Occipital lobe (tissue), 2 donors: ENCODE results near the gene SPATA25. TPM values are rescaled to one million over a fixed set of nuclear protein-coding genes. Genes with fewer than 3 reads are reported as not detected.
"Not testable (repeated sequence)": the region's sequence is repeated elsewhere in the genome, so short reads cannot be mapped to it uniquely, and the experiment has no call there.

Source experiments
- DNase-seq: peaks from one replicate; lab custom pipeline; 2025; lab: John Stamatoyannopoulos, UW
- total RNA-seq: library from RNA; depleted of rRNA; stranded (reverse); fragments of >200 nt; gene quantifications from one replicate; pipeline ENCODE4 v1.2.3, GENCODE V29; 2014

The SPATA25 gene
- total RNA-seq, 1 donor from 2014 or later: 1.7 TPM

DNA sequence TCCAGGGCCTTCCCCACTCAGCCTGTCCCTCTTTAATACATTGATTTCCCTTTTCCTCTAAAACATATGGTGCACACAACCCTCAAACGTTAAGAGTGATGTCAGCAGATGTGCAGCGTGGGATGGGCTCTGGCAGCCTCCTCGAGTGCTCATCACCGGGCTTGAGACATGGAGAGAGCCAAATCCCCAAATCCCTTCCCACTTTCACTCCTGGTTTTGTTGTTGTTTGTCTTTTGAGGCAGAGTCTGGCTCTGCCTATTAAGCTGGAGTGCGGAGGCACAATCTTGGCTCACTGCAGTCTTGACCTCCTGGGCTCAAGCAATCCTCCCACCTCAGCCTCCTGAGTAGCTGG lies 30.3 kb upstream of the SPATA25 start:
- peak; percentile 45 for DNase-seq

DNA sequence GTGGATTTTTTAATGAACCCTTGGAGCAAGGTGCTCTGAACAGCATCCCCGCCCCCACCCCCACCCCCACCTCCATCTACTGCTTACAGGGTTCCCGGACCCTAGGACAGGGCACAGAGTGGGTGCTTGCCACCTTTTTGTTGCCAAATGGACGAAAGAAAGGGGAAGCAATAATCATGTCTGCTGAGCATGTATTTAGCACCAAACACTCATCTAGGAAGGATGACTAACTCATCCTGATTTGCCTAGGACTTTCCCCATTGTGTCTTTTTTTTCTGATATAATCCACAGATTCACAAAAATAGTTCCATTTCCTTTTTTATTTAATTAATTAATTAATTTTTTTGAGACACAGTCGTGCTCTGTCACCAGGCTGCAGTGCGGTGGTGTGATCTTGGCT lies 25.7 kb upstream of the SPATA25 start:
- DNase-seq: no peak

DNA sequence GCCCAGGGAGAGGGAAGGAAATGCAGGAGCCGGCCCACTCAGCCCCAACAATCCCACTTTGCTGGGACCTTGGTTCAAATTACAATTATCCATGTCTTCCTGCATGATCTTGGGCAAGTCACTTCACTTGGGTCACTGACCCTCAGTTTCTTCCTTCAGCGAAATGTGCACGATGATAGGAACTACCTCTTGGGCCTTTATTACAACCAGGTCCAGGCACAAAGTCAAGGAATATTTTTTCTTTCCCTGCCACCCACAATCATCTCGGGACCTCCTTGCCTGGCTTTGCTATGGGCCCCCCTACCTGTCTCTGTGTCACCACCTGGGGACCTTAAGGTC lies 24.9 kb upstream of the SPATA25 start:
- no peak for DNase-seq

DNA sequence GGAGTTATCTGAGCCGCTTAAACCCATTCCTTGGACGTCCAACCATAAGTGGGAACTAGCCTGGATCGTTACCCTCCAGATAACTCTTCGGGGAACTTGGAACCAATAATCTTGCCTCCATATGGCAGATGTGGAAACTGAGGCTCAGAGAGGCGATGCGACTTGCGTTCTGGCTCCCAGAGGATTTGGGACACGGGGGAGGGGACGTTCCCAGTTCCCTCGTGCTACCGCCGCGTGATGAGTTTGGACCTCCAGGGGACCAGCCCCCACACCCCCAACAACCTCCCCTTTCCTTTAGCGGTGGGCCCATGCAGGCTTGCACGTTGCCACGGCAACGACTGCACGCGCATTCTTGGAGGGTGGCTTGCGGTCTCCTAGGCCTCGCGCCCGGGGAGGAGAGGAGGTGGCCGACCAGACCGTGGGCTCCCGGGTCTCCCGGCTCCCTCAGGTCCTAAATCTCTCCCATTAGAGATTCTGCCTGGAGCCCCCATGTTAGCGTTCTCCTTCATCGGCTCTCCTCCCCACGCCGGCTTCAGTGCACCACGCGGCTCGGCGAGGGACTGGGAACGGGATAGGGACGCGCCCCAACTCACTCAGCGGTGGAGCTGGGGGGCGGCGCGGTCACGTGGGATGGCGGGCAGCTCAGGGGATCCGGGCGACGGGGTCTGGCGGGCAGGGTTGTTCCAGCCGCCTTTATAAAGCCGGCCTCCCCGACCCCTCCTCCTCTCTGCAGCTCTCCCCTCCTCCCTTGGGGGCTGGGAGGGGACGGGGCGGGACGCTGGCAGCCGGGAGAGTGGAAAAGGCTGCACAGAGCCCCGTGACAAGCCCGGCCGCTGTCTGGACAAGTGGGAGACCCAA lies 24.3 kb upstream of the SPATA25 start, which contains the start of gene PLTP:
Gene PLTP (minus strand): TSS at position 670 of the 858 bp plus-strand sequence. CDS start 703 bp downstream, outside the sequence.
- peak; percentile 44 for DNase-seq

DNA sequence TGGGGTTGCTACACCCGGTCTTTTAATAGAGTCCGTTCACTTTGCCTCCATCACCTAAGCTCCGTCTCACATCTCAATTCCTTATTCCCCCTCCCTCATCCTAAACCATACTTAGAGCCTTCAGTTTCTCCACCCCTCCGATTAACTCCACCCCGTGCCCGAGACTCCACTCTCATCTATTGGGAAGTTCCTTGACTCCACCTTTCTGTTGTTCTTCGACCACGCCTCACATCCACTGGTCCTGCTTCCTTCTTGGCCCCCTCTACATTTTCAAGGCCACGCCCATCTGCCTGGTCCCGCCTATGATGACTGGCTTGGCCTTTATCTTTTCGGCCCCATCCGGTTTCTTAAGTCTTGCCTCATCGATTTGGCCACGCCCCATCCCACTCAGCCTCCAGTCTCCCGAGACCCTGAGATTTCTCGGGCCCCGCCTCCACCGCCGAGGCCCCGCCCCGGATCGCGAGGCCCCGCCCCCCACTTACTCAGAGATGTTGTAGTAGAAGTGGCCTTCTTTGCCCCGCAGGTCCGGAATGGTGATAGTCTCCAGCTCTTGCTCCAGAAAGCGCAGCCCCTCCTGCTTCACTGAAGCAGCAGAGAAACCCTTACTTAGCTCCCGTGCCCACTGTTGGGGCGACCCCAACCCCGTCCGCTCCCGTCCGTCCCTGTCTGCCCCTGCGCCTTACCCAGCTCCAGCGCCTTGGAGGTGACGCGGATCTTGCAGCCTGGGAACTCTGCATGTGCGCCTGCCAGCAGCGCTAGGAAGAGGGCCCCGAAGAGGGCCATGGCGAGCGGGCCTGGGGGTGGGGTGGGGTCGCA lies 23.5 kb upstream of the SPATA25 start:
- peak; percentile 77 for DNase-seq

DNA sequence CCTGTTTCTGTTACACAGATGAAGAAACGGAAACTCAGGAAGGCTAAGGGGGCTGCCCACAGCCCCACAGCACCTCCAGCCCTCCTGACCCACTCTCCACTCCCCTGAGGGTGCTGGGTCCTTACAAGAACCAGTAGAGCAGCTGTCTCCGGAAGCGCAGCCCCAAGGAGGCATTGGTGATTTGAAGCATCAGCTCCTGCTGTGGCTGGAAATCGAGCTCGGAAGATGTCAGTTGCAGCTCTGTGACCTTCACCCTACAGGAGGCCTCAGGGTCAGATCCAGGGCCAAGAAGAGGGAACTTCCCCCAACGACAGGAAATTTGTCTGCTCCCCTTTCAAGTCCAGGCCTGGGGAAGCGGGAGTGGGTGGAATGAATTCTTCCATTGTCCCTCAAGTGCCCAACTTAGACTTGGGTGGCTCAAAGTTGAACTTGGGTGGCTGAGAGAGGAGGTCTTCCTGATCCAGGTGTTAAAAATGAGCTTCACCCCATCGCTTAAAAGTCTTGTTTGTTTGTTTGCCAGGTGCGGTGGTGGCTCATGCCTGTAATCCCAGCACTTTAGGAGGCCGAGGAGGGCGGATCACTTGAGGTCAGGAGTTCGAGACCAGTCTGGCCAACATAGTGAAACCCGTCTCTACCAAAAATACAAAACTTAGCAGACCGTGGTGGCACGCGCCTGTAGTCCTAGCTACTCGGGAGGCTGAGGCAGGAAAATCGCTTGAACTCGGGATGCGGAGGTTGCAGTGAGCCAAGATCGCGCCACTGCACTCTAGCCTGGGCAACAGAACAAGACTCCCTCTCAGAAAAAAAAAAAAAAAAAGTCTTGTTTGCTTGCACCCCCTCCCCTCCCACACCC lies 22.6 kb upstream of the SPATA25 start:
- DNase-seq: no peak

DNA sequence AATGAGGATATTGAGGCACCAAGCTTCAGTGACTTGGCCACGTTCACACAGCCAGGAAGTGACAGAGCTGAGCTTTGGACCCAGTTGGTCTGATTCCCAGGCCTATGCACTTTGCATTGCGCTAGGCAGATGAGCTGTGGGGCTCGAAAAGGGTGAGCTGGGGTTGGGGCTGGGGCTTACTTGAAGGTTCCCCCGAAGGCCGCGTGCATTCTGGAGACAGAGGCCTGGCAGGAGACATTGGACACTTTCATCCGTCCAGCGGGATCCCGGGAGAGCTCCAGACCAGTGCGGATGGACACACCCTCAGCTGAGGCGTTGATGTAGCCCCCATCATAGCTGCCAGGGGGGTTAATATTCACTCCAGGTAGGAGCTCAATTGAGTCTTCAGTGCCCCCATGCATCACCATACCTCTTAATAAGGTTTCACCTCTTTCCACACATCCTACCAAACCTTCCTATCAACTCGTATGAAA lies 21.9 kb upstream of the SPATA25 start:
- DNase-seq: no peak

DNA sequence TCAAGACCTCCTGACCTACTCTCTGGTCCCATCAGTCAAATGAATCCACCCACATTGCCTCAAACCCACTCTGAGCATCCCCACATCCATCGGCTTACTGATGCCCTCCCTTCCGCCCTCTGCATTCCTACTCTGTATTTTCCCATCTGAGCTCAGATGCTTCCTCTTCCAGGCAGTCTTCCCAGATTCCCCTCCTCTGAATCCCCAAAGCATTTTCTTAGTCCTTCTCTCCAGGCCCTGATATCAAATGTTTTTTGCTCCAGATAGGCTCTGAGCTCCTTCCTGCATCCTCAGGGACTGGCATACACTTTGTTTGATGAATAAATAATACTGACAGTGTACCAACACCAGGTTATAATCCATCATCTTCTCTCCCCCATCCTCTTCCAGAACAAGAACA lies 20.7 kb upstream of the SPATA25 start:
- no peak for DNase-seq

DNA sequence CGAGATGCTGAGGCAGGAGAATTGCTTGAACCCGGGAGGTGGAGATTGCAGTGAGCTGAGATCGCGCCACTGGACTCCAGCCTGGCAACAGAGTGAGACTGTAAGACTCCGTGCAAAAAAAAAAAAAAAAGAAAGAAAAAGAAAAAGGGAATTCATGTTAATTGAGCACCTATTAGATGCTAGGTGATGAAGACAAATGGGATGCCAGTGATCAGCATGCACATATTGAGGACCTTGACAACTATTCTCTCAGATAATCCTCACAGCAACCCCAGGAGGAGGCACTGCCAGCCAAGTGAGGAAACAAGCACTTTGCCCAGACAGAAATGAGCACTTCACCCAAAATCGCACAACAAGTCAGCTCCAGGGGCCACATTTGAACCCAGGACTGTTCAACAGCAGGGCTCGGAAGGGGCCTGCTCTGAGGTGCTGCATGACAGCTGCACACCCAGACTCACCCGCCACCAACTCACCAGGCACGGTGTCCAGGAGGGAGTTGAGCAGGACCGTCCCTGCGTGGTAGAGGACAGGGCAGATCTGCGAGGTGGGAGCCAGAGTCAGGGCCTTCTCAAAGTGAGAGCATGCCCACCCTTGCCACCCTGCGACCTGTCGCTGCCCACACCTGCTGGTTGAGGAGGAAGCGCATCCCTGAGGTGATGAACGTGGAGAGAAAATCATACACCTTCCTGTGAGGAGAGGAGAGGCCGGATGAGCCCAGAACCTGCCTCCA lies 20.0 kb upstream of the SPATA25 start:
- no peak for DNase-seq

DNA sequence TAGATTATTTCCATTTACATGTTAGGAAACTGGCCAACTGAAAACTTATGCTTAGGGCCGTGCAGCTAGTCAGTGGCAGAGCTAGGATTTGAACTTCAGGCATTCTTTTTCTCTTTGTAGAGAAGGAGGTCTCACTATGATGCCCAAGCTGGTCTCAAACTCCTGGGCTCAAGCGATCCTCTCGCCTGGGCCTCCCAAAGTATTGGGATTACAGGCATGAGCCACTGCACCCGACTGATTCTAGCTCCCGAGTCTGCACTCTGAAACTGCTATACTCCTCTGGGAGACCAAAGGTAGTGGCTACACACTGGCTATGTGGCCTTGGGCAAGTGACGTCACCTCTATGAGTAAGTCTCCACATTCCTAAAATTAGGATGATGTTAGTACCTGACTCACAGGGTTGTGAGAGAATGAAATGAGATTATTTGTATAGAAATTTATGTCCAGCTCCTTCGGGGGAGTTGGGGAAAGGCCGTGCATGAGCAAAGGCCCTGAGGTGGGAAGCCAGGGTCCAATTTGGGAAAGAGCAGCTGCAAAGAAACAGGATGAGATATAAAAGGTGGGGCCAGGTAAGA lies 18.2 kb upstream of the SPATA25 start:
- DNase-seq: no peak

DNA sequence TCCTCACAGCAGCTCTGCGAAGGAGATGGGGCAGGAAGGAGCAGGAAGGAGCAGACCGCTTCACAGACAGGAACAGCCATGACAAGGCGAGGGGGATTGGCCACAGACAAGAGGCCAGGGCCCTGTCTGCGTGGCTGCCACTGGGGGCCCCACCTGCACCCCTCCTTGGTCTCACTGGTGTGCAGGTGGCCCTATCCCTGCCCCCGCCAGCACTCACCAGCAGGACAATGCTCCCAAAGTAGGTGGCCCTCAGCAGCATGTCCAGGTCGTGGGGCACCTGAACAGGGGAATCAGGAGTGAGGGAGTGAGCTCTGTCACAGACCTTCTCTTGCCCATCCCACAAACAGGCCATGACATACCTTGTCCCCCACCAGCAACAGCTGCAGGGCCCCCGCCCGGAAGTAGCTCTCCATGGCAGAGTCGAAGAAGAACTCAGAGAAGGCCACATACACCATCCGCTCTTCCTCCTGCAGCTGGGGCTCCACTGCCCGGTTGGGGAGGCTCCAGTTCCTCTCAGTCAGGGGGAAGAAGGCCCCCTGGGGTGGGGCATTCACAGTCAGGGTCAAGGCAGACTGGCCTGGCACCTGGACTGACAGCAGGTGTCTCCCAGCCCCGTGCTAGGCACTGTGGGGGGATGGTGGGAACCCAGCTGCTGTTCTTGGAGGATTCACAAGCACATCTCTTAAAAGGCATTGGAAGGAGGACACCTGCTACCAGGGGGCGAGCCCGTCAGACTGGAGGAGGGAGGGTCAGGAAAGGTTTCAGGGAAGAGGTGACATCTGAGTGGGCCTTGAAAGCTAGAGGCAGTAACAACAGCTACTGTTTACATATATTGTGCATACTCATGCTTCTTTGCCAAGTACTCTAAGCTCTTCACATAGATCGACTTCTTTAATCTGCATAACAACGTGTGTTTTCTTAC lies 17.4 kb upstream of the SPATA25 start:
- no peak for DNase-seq

DNA sequence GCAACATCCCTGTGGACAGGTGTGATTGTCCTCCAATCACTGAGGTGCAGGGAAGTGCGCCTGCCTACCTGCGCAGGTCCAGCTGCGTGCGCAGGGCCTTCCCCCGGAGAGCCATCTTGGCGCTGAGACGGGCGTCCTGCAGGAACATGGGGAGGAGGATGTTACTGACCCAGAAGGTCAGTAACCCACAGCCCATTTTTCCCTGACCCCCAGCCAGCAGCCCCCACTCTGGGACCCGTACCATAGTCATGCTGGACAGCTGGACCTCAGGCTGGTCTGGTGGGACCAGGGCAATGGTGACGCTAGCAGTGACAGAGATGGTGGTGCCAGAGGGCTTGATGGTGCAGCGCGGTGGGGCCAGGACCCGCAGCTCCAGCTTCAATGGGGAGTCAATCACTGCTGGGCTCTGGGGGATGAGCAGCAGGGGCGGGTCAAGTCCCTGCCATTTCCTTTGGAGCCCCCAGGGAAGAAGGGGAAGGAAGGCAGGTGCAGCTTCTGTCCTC lies 14.8 kb upstream of the SPATA25 start:
- DNase-seq: no peak

DNA sequence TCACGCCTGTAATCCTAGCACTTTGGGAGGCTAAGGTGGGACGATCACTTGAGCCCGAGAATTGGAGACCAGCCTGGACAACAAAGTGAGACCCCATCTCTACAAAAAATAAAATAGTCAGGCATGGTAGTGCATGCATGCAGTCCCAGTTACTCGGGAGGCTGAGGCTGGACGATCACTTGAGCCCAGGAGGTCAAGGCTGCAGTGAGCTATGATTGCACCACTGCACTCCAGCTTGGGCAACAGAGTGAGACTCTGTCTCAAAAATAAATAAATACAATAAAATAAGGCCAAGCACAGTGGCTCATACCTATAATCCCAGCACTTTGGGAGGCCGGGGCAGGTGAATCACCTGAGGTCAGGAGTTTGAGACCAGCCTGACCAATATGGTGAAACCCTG lies 13.9 kb upstream of the SPATA25 start:
- not testable (repeated sequence) for DNase-seq

DNA sequence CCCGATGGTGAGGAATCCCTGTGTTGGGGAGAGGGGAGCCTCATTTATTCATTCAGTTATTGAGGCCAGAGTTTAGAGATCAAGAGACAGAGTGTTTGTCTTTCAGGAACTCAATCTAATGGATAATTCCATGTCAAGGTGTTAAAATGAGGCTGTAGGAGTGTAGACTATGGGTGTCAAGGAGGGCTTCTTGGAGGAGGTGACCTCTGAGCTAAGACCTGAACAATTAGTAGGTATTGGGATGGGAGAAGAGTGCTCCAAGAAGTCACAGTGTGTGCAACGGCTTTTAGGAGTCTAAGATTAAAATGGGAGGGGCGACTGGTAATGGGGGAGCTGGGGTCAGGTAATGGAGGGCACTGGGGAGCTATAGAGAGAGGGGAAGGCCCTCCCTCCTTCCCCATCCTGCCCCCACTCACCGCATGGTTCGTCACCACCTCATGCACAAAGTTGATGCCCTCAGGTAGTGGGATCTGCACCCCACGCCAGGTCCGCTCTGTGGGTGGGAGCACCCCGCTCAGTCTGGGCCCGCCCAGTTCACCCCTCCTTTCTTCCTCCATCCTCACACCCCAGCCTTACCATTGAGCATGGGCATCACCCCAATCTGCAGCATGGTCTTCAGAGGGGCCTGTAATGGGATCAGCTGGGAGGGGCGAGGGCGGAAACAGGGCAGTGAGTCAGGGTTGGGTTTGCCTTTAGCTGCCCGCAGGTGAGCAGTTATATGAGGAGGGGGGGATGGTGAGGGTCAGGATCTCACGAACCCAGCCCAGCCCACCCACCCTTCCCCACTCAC lies 11.8 kb upstream of the SPATA25 start:
- DNase-seq: no peak

DNA sequence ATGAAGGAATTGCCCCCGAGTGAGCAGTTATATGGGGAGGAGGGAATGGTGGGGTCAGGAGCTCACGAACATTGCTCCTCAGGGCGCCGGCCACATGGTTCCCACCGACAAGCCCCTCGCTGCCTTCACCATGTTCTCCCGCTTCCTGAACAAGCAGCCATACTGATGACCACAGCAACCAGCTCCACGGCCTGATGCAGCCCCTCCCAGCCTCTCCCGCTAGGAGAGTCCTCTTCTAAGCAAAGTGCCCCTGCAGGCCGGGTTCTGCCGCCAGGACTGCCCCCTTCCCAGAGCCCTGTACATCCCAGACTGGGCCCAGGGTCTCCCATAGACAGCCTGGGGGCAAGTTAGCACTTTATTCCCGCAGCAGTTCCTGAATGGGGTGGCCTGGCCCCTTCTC lies 10.9 kb upstream of the SPATA25 start:
- no peak for DNase-seq

DNA sequence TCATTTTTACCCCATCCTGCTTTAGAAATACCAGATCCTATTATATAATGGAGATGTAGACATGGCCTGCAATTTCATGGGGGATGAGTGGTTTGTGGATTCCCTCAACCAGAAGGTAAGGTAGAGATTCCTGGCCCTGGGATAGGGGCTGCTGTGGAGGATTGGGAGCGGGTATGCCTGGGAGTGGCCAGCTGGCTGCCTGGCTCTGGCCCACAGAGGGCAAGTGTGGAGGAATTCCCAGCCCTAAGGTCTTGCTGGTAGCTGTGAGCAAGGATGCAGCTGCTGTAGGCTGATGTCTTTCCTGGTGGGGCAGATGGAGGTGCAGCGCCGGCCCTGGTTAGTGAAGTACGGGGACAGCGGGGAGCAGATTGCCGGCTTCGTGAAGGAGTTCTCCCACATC lies 10.3 kb upstream of the SPATA25 start:
- no peak for DNase-seq

DNA sequence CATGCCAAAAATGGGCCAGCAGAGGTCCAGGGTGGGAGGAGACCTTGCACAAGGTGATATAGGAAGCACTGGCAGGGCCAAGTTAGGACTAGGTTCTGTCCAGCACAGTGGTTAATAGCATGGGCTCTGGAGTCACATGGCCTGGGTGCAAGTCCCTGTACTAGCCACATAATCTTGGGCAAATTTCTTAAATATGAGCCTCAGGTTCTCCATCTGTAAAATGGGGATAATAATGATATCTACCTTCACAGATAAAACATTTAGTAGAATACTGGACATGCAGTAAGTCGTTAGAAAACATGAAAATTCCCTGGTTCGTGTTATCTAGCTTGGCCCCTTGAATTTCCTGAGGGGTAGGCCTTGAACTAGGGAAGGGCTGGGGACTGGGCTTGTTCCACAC lies 9.9 kb upstream of the SPATA25 start:
- no peak for DNase-seq

DNA sequence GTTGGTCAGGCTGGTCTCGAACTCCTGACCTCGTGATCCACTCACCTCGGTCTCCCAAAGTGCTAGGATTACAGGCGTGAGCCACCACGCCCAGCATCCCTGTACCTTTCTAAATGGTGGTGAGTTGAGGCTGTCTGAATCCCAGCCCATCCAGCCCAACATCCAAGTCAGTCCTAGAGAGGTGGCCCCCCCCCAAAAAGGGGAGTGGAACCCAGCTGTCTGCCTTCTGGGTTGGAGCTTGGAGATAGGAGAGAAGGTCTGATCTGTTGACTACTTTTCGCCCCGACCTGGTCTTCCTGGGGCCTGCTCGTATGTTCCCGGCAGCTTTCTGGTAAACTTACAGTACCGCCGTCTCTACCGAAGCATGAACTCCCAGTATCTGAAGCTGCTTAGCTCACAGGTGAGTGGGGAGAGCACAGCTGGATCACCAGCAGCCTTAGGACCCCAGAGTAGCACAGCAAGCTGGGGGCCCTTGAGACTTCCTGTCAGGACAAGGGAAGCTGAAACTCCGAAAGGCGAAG lies 9.3 kb upstream of the SPATA25 start:
- no peak for DNase-seq
